SK-N-SH (cell line): ENCODE measurements around the gene FADD. TPM values are rescaled to one million over a fixed set of nuclear protein-coding genes. Genes with fewer than 3 reads are reported as not detected.

Experiments used
- CTCF ChIA-PET: fragments of 300-600, 350-600 bp; formaldehyde crosslinking; extraction: SDS; loops from one replicate; lab custom pipeline; 2021; lab: Yijun Ruan, JAX
- POLR2A ChIA-PET: fragments of 350-600 bp; sonication (Branson Sonifier 250); formaldehyde crosslinking; extraction: SDS; loops from one replicate; lab custom pipeline; 2020; ENCODE audit warnings: antibody characterized with exemption, inconsistent platforms; lab: Yijun Ruan, JAX
- DNase-seq: peaks from one replicate; pipeline ENCODE4 v3.0.0; 2012
- H2AFZ ChIP-seq: fragments of 200-600 bp; sonication (generic); 2 replicates; pipeline ENCODE4 v1.8.1; 2016; ENCODE audit warnings: antibody characterized with exemption, mild to moderate bottlenecking, low read depth
- H3F3A ChIP-seq: fragments of 200-600 bp; sonication (generic); replicated peaks from 2 replicates; pipeline ENCODE3; 2016; ENCODE audit warnings: antibody characterized with exemption, mild to moderate bottlenecking; ENCODE audit not compliant: insufficient read depth
- H3K27ac ChIP-seq, 2 experiments: fragments of 200-500 bp in 1 of 2; fragments of 200-600 bp in 1 of 2; sonication (Bioruptor generic) in 1 of 2; sonication (generic), shearing (Covaris generic) in 1 of 2; 2 replicates each; pipeline versions ENCODE4 v1.5.1 to v1.6.1; 2014 to 2016; ENCODE audit warnings: low read depth in 2 of 2, inconsistent platforms in 1 of 2, low read length in 1 of 2, mild to moderate bottlenecking in 1 of 2, mixed read lengths in 1 of 2
- H3K27me3 ChIP-seq: fragments of 200-600 bp; sonication (generic), shearing (Covaris generic); 2 replicates; pipeline ENCODE4 v1.6.1; 2016; ENCODE audit warnings: mixed run types; ENCODE audit not compliant: insufficient read depth
- H3K36me3 ChIP-seq, 2 experiments: fragments of 200-500 bp in 1 of 2; fragments of 200-600 bp in 1 of 2; sonication (Bioruptor generic) in 1 of 2; sonication (generic) in 1 of 2; replicated peaks in 1 of 2; 2 replicates each; pipeline versions ENCODE3 to v1.5.1; 2014 to 2016; ENCODE audit warnings: low read length in 1 of 2, mild to moderate bottlenecking in 1 of 2; ENCODE audit not compliant: insufficient read depth in 2 of 2, control insufficient read depth in 1 of 2
- H3K4me1 ChIP-seq, 2 experiments: fragments of 200-500 bp in 1 of 2; fragments of 200-600 bp in 1 of 2; sonication (Bioruptor generic) in 1 of 2; sonication (generic), shearing (Covaris generic) in 1 of 2; 2 replicates each; pipeline versions ENCODE4 v1.5.1 to v1.6.1; 2014 to 2016; ENCODE audit warnings: low read depth in 1 of 2, low read length in 1 of 2, mixed run types in 1 of 2; ENCODE audit not compliant: insufficient read depth in 2 of 2, control insufficient read depth in 1 of 2
- H3K4me2 ChIP-seq: fragments of 200-600 bp; sonication (generic), shearing (Covaris generic); 2 replicates; pipeline ENCODE4 v1.6.1; 2017; ENCODE audit warnings: mixed run types
- H3K4me3 ChIP-seq, 2 experiments: fragments of 200-500 bp in 1 of 2; fragments of 200-600 bp in 1 of 2; sonication (Bioruptor generic) in 1 of 2; sonication (generic), shearing (Covaris generic) in 1 of 2; 2 replicates each; pipeline versions ENCODE4 v1.5.1 to v1.8.1; 2014 to 2016; ENCODE audit warnings: low read depth in 2 of 2, inconsistent platforms in 1 of 2, low read length in 1 of 2, mild to moderate bottlenecking in 1 of 2, mixed read lengths in 1 of 2, moderate library complexity in 1 of 2
- H3K79me2 ChIP-seq: fragments of 200-600 bp; sonication (generic); 2 replicates; pipeline ENCODE4 v1.8.1; 2017; ENCODE audit warnings: mild to moderate bottlenecking; ENCODE audit not compliant: insufficient read depth
- H3K9ac ChIP-seq: fragments of 200-600 bp; sonication (generic); 2 replicates; pipeline ENCODE4 v1.6.1; 2017; ENCODE audit warnings: mixed run types
- H3K9me2 ChIP-seq: fragments of 200-600 bp; sonication (generic); 2 replicates; pipeline ENCODE4 v1.6.1; 2017; ENCODE audit warnings: mixed run types
- H3K9me3 ChIP-seq: fragments of 200-600 bp; sonication (generic); 2 replicates; pipeline ENCODE4 v1.6.1; 2017; ENCODE audit warnings: mixed run types, mild to moderate bottlenecking, moderate library complexity
- H4K20me1 ChIP-seq: fragments of 200-600 bp; sonication (generic); 2 replicates; pipeline ENCODE4 v1.6.1; 2017; ENCODE audit warnings: mild to moderate bottlenecking, mixed run types; ENCODE audit not compliant: insufficient read depth
- FOSL2 ChIP-seq: IDR thresholded peaks from 2 replicates; pipeline ENCODE4 v1.4.0; 2012; ENCODE audit warnings: low read depth, mild to moderate bottlenecking, moderate library complexity, borderline replicate concordance
- GABPA ChIP-seq: IDR thresholded peaks from 2 replicates; pipeline ENCODE4 v1.4.0; 2012; ENCODE audit warnings: low read depth, mild to moderate bottlenecking
- JUND ChIP-seq: IDR thresholded peaks from 2 replicates; pipeline ENCODE4 v1.4.0; 2012
- MAX ChIP-seq: IDR thresholded peaks from 2 replicates; pipeline ENCODE4 v1.4.0; 2012; ENCODE audit warnings: low read depth
- NFIC ChIP-seq: IDR thresholded peaks from 2 replicates; pipeline ENCODE4 v1.4.0; 2012; ENCODE audit warnings: borderline replicate concordance
- RAD21 ChIP-seq: IDR thresholded peaks from 2 replicates; pipeline ENCODE4 v1.6.1; 2012; ENCODE audit warnings: mild to moderate bottlenecking, low read length
- REST ChIP-seq: IDR thresholded peaks from 2 replicates; pipeline ENCODE4 v1.6.1; 2012; ENCODE audit warnings: mild to moderate bottlenecking, low read depth, low read length, moderate library complexity
- RFX5 ChIP-seq: IDR thresholded peaks from 2 replicates; pipeline ENCODE4 v1.6.1; 2012; ENCODE audit warnings: mild to moderate bottlenecking, improper control_type of control experiment, low read length
- SMC3 ChIP-seq: IDR thresholded peaks from 2 replicates; pipeline ENCODE4 v1.6.1; 2012; ENCODE audit warnings: low read depth, low read length, improper control_type of control experiment
- TCF12 ChIP-seq: IDR thresholded peaks from 2 replicates; pipeline ENCODE4 v1.4.0; 2012
- TEAD4 ChIP-seq: IDR thresholded peaks from 2 replicates; pipeline ENCODE4 v1.4.0; 2012; ENCODE audit warnings: mild to moderate bottlenecking, borderline replicate concordance; ENCODE audit not compliant: insufficient read depth
- YY1 ChIP-seq: IDR thresholded peaks from 2 replicates; pipeline ENCODE4 v1.4.0; 2012; ENCODE audit warnings: low read depth, mild to moderate bottlenecking
- WGBS: methylation state at CpG from one replicate; pipeline ENCODE4 v1.1.6; 2017; ENCODE audit warnings: low lambda C conversion rate; 5-methylcytosine and 5-hydroxymethylcytosine counted together
- polyA plus RNA-seq, 3 experiments: library from polyadenylated mRNA; depleted of rRNA; stranded (reverse); fragments of >200 nt; gene quantifications; 2 replicates each; pipeline ENCODE4 v1.2.3, GENCODE V29; 2012

FADD gene
- polyA plus RNA-seq, 1 of the 3 experiments (the other 2 are of a cell fraction): 23.8 TPM

- no peak for TF ChIP-seq YY1
- TF ChIP-seq RFX5: no peak
Observed at GRCh38 chr11:70174547-70175235, 28.4 kb upstream of the FADD start (continued).

DNA sequence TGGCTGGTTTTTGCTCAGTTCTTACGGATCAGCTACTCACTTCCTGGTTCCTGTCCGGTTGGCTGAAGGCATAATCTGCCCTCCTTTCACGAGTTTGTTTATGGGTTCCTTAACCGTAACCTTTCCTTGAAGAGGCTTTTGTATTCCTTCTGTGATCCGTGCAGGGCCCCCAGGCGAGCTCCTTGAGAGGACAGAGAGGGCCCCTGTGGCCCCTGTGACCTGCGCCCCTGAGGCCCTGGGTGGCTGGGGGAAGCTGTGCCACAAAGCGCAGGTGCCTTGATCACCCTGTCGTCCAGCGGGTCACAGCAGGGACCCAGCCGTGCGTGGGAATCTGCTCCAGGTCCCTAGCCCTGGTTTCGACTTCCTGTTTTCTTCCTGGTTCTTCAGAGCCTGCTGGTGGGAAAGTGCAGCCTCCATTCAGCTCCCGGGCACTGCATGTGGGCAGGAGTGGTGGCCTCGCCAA, 27.8 kb upstream of the FADD start:
- Histone ChIP-seq H3K79me2 (no peaks in the 10 kb centered on the region), H2AFZ (no peak overlapping the region), H3K36me3 (no peaks in the 10 kb centered on the region), H3K27ac (no peak overlapping the region), H4K20me1 (no peaks in the 10 kb centered on the region), H3K9ac (no peak overlapping the region), H3K27me3 (no peaks in the 10 kb centered on the region; the same call in 1 of the 2 replicates), H3K9me2 (no peaks in the 10 kb centered on the region), H3F3A (no peaks in the 10 kb centered on the region), H3K4me2 (no peak overlapping the region), H3K4me3 (no peak overlapping the region), H3K4me1 (no peaks in the 10 kb centered on the region), H3K9me3 (no peaks in the 10 kb centered on the region)
- TF ChIP-seq TCF12 (no peak), NFIC (no peak), TEAD4 (no peak), FOSL2 (no peak), RFX5 (no peak), JUND (no peak), GABPA (no peak), SMC3 (no peak), REST (no peak), RAD21 (no peak), MAX (no peak)
- WGBS: 70% methylated on average over 7 of the region's 15 CpGs
- POLR2A ChIA-PET: no interaction called here
- CTCF ChIA-PET: interaction anchor here (1.0 to 1.5 kb wide), 5 partner anchors 10 to 265 kb away, joined by 3 to 5 read pairs (median 3); no protein-coding TSS in a partner anchor
- no peak for DNase-seq
